Panc1 (cell line): Measurements from ENCODE around the gene RIOK1. TPM values are rescaled to one million over a fixed set of nuclear protein-coding genes. Genes with fewer than 3 reads are reported as not detected.

Experiments
- ATAC-seq: fragments of 200-7000 bp; cut with Tn5 transposase; 2 replicates; pipeline ENCODE4 v1.9.1; 2020; ENCODE audit warnings: mild to moderate bottlenecking, moderate library complexity
- Bru-seq: library from RNA; stranded (reverse); fragments of 400-500 nt; gene quantifications from one replicate; lab custom pipeline; 2021; lab: Mats Ljungman, UMichigan
- BruChase-seq, 2 experiments: library from RNA; stranded (reverse); fragments of 400-500 nt; gene quantifications; one replicate each; lab custom pipeline; 2021; lab: Mats Ljungman, UMichigan
- BruUV-seq: library from RNA; stranded (reverse); fragments of 400-500 nt; replicated peaks from 2 replicates; lab custom pipeline; 2021; lab: Mats Ljungman, UMichigan
- CTCF ChIA-PET: fragments of 300-600 bp; sonication (Branson Sonifier 250); formaldehyde crosslinking; loops from one replicate; lab custom pipeline; 2022; ENCODE audit warnings: antibody characterized with exemption; lab: Charles Lee
- POLR2A ChIA-PET: fragments of 300-600 bp; sonication (Branson Sonifier 250); formaldehyde crosslinking; loops from one replicate; lab custom pipeline; 2022; ENCODE audit warnings: antibody characterized with exemption; lab: Charles Lee
- DNase-seq: peaks from one replicate; pipeline ENCODE4 v3.0.0-alpha.2; 2010; ENCODE audit warnings: low read depth, low spot score
- H3K27ac ChIP-seq: 2 replicates; pipeline ENCODE4 v1.5.1; 2011; ENCODE audit warnings: mild to moderate bottlenecking, low read length, inconsistent platforms
- H3K27me3 ChIP-seq: fragments of 200-500 bp; sonication (Bioruptor generic); 2 replicates; pipeline ENCODE4 v1.6.0; 2014; ENCODE audit warnings: low read length, inconsistent platforms; ENCODE audit not compliant: control insufficient read depth, insufficient read depth
- H3K36me3 ChIP-seq: fragments of 200-500 bp; sonication (Bioruptor generic); 2 replicates; pipeline ENCODE4 v1.5.1; 2014; ENCODE audit warnings: inconsistent platforms, mild to moderate bottlenecking, low read length, moderate library complexity; ENCODE audit not compliant: control insufficient read depth, insufficient read depth
- H3K4me1 ChIP-seq: 2 replicates; pipeline ENCODE4 v1.5.1; 2011; ENCODE audit warnings: inconsistent platforms, mild to moderate bottlenecking, low read length, moderate library complexity; ENCODE audit not compliant: control insufficient read depth, insufficient read depth
- H3K4me3 ChIP-seq, 2 experiments: 2 replicates each; pipeline ENCODE4 v1.5.1; 2011 to 2012; ENCODE audit warnings: low read depth in 2 of 2, low read length in 2 of 2, mild to moderate bottlenecking in 2 of 2, inconsistent platforms in 1 of 2, moderate library complexity in 1 of 2
- H3K9me3 ChIP-seq: fragments of 200-500 bp; sonication (Bioruptor generic); 2 replicates; pipeline ENCODE4 v1.5.1; 2014; ENCODE audit warnings: low read depth, mild to moderate bottlenecking, inconsistent platforms, low read length, moderate library complexity; ENCODE audit not compliant: control insufficient read depth, insufficient read depth
- CTCF ChIP-seq: fragments of 450-650 bp; IDR thresholded peaks from 2 replicates; pipeline ENCODE4 v1.5.1; 2017; ENCODE audit warnings: mild to moderate bottlenecking
- POLR2AphosphoS5 ChIP-seq: IDR thresholded peaks from 2 replicates; pipeline ENCODE4 v1.6.1; 2012; ENCODE audit warnings: mild to moderate bottlenecking, low read depth, low read length, moderate library complexity
- REST ChIP-seq, 2 experiments: IDR thresholded peaks; 2 replicates each; pipeline ENCODE4 v1.6.1; 2011 to 2012; ENCODE audit warnings: low read depth in 2 of 2, control low read depth in 1 of 2, low read length in 1 of 2, mild to moderate bottlenecking in 1 of 2, moderate library complexity in 1 of 2; ENCODE audit not compliant: insufficient read depth in 1 of 2
- SIN3A ChIP-seq: IDR thresholded peaks from 2 replicates; pipeline ENCODE4 v1.6.1; 2012; ENCODE audit warnings: low read depth, mild to moderate bottlenecking, low read length, moderate library complexity, borderline replicate concordance; ENCODE audit not compliant: insufficient read depth
- TCF7L2 ChIP-seq: IDR thresholded peaks from 2 replicates; pipeline ENCODE4 v1.6.1; 2011; ENCODE audit warnings: mild to moderate bottlenecking, low read depth, low read length, inconsistent platforms
- in situ Hi-C: cut with HindIII; loops from 2 replicates; pipeline ENCODE4 v1.10.0; 2016; ENCODE audit warnings: low sequenced_read_pairs, low pct_unique_long_range_greater_than_20kb
- intact Hi-C: fragments of 100-400 bp; cut with micrococcal nuclease; formaldehyde crosslinking; loops from one replicate; pipeline ENCODE4 v1.10.0; 2022; ENCODE audit not compliant: unreplicated experiment
- long read RNA-seq: library from polyadenylated mRNA; unstranded; transcript quantifications from one replicate; pipeline ENCODE4 v2.0.0, GENCODE V29; 2021; ENCODE audit not compliant: unreplicated experiment
- polyA plus RNA-seq: library from polyadenylated mRNA; unstranded; fragments of >200 nt; gene quantifications from one replicate; pipeline ENCODE4 v1.2.1, GENCODE V29; 2012; ENCODE audit warnings: missing spikeins; ENCODE audit not compliant: insufficient read length
- total RNA-seq: library from RNA; stranded (reverse); gene quantifications from one replicate; pipeline ENCODE4 v1.2.1, GENCODE V29; 2021; ENCODE audit not compliant: unreplicated experiment

Gene RIOK1
- total RNA-seq (30.0 TPM), Bru-seq, nascent RNA (percentile 81 among the genes with signal in this experiment), BruChase-seq, experiment 1, labeled RNA remaining after a 2-hour chase (percentile 85 among the genes with signal in this experiment), BruChase-seq, experiment 2, labeled RNA remaining after a 6-hour chase (percentile 83 among the genes with signal in this experiment)
- polyA plus RNA-seq, result 17.2 TPM
- long read RNA-seq, transcript RIOK1-202 (17 exons, 2,810 nt), result major isoform, 83 of 143 reads
- long read RNA-seq, partial matches to known transcripts, result 33 of 143 reads
- long read RNA-seq, other reads (novel, unspliced or antisense), result 27 of 143 reads

- H3K36me3 ChIP-seq, result peaks cover 13% of the 10 kb centered on the region
- peak within 1 kb of the TSS; percentile 99 to 100 for H3K4me3 ChIP-seq
- peak; percentile 48 for DNase-seq
- CTCF ChIA-PET, result interaction anchor here (0.5 to 0.8 kb wide), 2 partner anchors 52 to 225 kb away, joined by 3 to 4 read pairs; no protein-coding TSS in a partner anchor
- in situ Hi-C loops, result no loop called here
- POLR2A ChIA-PET, result no interaction called here
- H3K9me3 ChIP-seq, result no peaks in the 10 kb centered on the region
- BruUV-seq, result no TSS peak
- intact Hi-C loops, result no loop called here
- no peaks in the 10 kb centered on the region for H3K27me3 ChIP-seq
- peak; percentile 100 for ATAC-seq
- H3K4me1 ChIP-seq, result peaks cover 17% of the 10 kb centered on the region
- TF ChIP-seq CTCF (no peak; the same call in 1 of the 2 replicates), REST (IDR thresholded peaks at IDR 0.05; ENCODE audit: insufficient read depth in 1 of 2, low read depth in 2 of 2, low read length in 1 of 2) (0 out of 4 replicates have a peak, but pooled peaks of 1 of the 2 experiments have one; percentile 15), SIN3A (peak; percentile 96), POLR2AphosphoS5 (peak; percentile 99)
- peak within 1 kb of the TSS; percentile 90 for H3K27ac ChIP-seq
Observed at GRCh38 chr6:7389451-7390225, at the start of gene RIOK1, which contains the start of gene CAGE1. Gene RIOK1, plus strand, starts transcription at chr6:7389808. Its CDS starts 195 bp downstream, at chr6:7390003. Gene CAGE1, minus strand, starts transcription at chr6:7389742. Its CDS starts 2,569 bp downstream, at chr6:7387173.

DNA sequence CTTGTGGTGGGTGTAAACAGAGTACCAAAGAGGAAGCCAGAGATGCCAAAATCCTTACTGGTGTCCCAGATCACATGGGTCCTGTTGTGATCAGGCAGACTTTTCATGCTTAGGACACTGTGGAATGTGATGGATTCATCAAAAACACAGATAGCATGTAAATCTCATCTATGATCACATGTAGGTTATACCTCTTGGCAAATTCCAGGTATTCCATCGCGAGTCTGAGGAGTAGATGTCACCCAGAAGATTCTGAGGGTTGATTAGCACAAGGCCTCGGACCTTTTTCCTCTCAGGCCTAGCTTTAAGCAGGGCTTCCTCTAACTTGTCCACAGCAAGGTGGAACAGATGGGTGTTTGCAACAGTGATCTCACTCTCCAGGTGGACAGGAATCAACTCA lies 48.3 kb upstream of the RIOK1 start:
- ChIA-PET POLR2A (no interaction called here), CTCF (no interaction called here)
- TF ChIP-seq REST (IDR thresholded peaks at IDR 0.05; ENCODE audit: insufficient read depth in 1 of 2, low read depth in 2 of 2, low read length in 1 of 2) (no peak), SIN3A (no peak), CTCF (no peak), TCF7L2 (no peak), POLR2AphosphoS5 (no peak)
- ATAC-seq (no peak), DNase-seq (no peak)
- H3K27ac ChIP-seq, result no peak overlapping the region
- 0 out of 2 replicates have a peak, but pooled peaks cover 7% of the 10 kb centered on the region for H3K4me1 ChIP-seq
- no peaks in the 10 kb centered on the region for H3K9me3 ChIP-seq
- no peak overlapping the region for H3K4me3 ChIP-seq
- no peaks in the 10 kb centered on the region for H3K36me3 ChIP-seq
- H3K27me3 ChIP-seq, result no peaks in the 10 kb centered on the region
- in situ Hi-C loops, result no loop called here
- no TSS peak for BruUV-seq
- intact Hi-C loops, result no loop called here
